Forelimb muscle (tissue), 1 donor: ENCODE results near the gene BCAS2. TPM values are rescaled to one million over a fixed set of nuclear protein-coding genes. Genes with fewer than 3 reads are reported as not detected.

Source experiments
- DNase-seq: peaks from one replicate; pipeline ENCODE4 v3.0.0-alpha.2; 2013; ENCODE audit warnings: low read depth
- polyA plus RNA-seq: library from polyadenylated mRNA; unstranded; fragments of 120-200 nt; gene quantifications from one replicate; pipeline ENCODE4 v1.2.1, GENCODE V29; 2013; ENCODE audit not compliant: insufficient read length

BCAS2 gene
- polyA plus RNA-seq, 1 donor, result 22.0 TPM

DNA sequence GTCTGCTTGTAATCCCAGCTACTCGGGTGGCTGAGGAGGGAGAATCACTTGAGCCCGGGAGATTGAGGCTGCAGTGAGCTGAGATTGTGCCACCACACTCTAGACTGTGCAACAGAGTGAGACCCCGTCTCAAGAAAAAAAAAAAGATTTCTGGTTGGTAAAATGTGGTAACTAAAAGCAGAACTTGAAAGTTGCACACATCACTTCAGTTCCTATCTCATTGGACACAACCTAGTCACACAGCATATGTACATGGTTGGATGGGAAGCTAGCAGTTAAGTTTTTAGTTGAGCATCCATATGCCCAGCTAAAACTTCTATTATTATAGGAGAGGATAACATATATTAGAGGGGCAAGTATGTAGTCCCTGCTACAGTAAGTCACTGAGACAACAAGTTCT lies 22.1 kb downstream of the BCAS2 start:
- DNase-seq, result no peak

DNA sequence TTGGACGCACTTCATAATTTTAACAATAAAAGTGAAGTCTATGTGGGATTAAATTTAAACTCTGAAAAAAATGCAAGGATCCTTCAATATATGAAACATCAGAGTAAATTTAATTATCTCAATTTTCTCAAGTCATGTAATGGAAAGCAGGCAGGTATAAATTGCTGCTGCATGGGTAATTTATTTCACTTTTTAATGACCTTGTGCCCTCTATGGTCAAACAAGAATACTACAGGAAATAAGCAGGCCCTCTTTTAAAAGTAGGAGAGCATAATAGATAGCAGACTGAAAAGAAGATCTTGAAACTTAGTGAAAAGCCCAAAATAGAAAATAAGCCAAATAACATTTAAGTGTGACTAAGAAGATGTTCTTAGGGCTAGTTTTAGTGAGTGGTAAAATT lies 22.9 kb downstream of the BCAS2 start:
- DNase-seq, result no peak

DNA sequence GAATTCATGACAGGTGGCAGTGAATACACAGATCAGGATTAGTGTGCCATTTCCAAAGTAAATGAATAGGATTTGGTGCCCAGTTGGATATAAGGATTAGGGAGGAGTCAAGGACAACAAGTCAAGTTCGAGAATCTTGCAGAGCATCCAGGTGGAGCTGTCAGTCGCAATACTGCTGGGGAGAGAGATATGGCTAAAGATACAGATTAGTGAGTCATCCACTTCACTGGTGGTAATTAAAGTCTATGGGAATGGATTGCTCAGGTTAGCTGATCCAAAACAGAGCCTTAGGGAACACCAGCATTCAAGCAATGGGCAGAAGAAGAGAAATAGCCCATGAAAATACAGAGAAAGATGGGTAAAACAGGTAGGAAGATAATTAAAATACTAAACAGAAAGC lies 26.8 kb downstream of the BCAS2 start:
- no peak for DNase-seq

DNA sequence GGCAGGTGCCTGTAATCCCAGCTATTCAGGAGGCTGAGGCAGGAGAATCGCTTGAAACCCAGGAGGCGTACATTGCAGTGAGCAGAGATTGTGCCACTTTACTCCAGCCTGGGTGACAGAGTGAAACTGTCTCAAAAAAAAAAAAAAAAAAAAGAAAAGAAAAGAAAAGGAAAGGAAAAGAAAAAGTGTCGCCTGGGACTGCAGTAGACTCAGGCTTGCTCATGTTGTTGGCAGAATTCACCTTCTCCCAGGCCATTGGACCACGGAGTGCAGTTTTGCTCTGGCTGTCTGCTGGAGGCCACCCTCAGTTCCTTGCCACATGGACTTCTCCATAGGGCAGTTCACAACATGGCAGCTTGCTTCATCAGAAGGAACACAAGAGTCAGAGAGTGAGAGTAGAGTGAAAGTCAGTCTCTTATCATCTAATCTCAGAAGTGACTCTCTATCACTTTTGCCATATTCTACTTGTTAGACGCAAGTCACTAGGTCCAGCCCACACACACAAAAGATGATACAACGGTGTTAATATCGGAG lies 29.2 kb downstream of the BCAS2 start:
- no peak for DNase-seq

DNA sequence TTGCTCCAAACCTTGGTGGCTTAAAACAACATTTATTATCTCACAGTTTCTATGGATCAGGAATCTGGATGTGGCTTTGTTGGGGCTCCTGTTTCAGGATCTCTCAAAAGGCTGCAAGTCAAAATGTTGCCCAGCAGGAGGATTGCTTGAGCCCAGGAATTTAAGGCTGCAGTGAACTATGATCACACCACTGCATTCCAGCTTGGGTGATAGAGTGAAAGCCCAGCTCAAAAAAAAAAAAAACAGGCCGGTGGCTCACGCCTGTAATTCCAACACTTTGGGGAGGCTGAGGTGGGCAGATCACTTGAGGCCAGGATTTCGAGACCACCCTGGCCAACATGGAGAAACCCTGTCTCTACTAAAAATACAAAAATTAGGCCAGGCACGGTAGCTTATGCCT lies 30.0 kb downstream of the BCAS2 start:
- no peak for DNase-seq

DNA sequence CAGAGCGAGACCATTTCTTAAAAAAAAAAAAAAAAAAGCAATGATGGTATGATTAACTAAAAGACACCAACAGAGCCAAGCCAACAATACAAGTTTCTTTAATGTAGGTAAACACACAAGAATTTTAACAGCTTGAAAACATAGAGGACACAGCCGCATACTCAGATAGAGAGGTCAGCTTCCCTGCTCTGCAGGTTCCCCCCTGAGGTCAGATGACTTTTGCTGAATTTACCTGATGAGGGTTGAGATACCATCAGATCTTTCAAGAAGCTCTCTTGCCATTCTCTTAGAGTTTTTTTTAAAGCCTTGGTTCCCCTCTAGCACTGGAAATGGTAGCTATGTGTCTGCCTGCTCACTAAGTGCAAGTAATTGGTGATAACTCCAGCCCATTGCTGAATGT lies 31.1 kb downstream of the BCAS2 start:
- no peak for DNase-seq

DNA sequence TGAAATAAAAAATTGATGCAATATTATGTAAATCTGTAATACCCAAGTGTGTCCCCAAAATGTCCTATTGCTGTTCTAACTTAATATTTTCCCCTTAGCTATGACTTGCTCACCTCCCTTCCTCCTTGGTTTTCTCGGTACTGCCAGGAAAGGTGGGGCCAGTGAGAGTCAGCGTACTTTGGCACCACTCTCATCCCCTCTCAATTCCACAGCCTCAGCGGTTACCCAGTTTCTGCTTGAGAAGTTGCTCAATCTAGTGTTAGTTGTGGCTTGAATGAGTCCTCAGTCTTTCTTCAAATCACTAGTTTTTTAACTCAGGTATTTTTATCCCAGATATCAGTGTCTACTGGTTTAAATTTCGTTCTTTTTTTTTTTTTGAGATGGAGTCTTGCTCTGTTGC lies 32.3 kb downstream of the BCAS2 start:
- no peak for DNase-seq

DNA sequence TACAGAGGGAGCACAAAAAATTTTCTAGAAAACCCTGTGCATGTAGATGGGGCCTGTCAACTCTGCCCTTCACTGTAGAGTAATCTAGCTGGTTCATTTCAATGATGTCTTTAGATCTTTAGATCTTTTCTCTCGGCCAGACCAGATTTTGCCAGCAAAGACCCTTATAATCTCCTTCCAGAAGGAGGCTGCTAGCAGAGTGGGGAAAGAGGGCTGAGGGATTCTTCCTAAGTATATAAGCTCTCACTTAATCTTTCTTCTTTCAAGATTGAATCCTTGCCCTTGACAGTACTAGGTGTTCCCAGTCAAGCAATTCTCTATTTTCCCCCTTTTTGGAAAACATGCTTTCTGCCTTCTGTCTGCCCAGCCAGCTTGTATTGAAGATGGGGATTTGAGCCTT lies 34.3 kb downstream of the BCAS2 start:
- DNase-seq, result no peak

DNA sequence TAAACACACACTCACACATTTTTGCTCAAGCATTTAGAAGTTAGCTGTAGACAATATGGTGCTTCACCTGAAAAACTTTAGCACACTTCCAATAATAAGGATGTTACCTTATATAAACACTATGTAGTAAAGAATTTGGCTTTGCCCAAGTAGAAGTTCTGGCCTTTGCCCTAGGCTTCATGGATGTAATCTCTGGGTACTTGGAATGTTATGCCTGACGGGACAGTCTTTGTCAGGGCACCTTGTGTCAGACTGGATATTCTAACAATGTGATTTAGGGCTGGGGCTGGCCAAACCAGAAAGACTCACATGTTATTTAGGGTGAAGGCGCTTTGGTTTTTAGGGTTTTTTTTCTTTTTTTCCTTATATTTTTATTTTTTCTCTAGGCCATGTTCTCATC lies 35.6 kb downstream of the BCAS2 start:
- no peak for DNase-seq

DNA sequence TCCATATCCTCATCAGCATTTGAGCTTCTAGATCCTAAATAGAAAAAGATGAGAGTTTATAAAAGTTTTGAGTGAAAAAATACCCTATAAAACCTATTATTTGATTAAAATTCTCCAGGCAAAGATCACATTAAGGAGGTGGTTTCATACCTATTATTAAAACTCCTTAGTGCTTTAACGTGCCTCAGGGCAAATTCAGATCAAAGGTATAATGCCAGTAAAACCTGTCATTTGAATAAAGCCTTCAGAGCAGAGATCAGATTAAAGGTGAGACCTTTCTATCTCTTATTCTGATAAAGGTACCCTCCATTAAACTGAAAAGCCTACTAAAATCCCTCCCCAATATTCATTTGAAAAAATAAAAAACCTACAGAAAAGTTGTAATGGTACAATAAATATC lies 36.1 kb downstream of the BCAS2 start:
- DNase-seq, result no peak

DNA sequence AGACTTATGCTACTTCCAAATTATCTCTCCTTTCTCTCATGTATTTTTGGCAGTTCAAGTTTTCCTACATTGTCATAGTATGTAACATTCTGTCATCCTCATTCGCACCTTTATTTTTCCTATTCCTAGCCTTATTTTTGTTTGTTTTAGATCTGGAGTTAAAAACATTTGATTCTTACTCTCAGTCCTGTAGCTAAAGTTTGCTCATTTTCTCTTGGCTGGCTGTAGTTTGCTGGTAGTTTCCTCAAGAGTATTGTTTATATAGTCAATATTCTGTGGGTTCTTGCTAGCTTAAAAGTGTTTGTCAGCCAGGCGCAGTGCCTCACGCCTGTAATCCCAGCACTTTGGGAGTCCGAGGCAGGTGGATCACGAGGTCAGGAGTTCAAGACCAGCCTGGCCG lies 40.6 kb downstream of the BCAS2 start:
- DNase-seq, result no peak

DNA sequence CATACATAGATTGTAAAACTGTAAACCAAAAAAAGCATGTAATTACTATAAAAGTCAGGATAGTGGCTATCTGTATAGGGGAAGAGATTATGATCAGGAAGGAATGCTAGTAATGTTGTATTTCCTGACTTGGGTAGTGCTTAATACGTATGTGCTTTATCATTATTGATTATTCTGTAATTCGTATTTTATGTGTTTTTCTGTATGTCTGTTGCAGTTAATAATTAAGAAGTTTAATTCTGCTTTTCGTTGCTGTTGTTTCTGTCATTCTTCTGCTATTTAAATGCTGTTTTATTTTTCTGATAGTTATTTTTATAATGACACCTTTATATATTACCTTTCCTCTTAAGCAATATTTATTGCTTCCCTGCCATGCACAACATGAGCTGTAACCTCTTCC lies 41.1 kb downstream of the BCAS2 start:
- DNase-seq, result no peak

DNA sequence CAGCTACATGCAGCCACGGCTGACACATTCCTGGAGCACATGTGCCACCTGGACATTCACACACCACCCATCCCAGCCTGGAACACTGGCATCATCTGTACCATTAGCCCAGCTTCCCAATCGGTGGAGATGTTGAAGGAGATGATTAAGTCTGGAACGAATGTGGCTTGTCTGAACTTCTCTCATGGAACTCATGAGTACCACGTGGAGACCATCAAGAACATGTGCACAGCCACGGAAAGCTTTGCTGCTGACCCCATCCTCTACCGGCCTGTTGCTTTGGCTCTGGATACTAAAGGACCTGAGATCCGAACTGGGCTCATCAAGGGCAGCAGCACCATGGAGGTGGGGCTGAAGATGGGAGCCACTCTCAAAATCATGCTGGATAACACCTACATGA lies 45.4 kb downstream of the BCAS2 start:
- no peak for DNase-seq

DNA sequence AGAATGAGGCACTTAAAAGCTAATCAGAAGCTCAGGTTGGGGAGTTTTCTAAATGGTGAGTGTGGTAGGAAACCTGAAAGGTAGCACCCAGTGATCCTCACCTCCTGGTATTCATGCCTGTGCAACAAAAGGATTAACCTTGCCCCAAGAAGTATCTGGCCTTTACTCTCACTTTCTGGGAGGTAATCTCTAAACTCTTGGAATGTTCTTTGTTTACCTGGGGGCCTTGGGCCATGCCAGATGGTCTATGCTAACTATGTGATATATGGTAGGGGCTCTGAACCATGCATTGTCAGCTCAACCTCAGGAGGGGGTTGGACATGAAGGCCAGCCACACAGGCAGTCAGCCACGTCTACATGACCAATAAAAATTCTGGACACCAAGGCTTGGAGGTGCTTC lies 46.0 kb downstream of the BCAS2 start:
- DNase-seq, result no peak

DNA sequence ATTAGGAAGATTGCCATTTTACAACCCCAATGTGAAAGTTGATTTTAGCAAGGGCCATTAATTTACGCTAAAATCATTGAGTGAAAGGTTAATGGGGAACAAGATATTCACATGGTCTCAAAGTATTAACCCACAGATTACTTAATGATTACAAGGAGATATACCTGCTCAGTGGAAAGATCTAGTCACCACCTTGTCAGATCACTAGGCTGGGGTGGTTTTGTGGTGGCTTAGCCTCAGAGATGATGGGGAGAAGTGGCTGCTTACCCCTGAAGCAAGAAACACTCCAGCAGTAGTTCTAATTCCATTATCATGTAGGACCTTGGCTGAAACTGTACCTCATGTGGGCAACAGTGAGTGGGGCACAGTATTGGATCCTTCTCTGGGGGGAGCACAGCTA lies 50.3 kb downstream of the BCAS2 start:
- no peak for DNase-seq

DNA sequence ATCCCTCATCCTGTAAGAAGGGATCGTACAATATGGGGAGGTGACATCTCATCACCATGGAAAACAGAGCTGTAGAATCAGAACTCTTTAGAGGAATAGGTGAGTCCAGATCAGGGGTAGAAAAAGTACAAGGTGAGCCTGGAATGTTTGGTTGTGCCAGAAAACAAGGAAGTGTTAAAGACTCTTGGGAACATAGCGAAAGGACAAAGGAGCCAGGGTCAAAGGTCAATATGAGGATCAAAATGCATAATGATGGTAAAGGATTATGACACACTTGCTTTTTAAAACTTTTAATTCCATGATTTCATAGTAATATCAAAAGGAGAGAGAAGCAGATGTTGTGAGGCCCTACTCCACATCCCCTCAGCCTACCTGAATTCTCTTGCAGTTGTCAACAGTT lies 51.2 kb downstream of the BCAS2 start:
- no peak for DNase-seq

DNA sequence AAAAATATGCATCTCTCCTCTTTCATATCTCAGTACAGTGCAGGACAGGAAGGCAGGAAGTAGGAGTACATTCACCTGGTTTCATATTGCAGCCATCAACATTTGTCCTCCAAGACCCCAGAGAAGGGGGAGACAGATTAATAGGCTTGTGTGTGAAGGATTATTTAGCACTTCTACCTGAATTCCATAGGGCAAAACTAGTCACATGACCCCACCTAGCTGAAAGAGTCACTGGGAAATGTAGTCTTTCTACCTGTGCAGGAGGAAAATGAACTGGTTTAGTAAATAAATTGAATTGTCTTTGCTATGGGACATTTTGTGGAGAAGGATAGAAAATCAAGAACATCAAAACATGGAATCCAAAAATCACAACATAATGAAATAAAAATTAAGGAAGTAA lies 56.5 kb downstream of the BCAS2 start:
- DNase-seq, result no peak

DNA sequence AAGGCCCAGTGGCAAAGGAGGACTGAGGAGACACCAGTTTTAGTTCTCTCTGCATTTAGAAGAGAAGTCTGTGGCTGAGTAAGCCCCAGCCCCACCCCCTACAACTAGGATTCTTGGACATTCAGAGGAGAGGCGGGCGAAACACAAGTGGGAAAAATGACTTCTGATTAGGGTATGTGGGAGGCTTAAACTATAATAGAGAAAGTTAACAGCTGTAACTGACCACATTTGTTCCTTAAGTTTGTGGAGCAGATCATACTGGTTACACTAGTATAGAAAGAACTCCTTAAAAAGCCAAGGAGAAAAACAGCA lies 59.2 kb downstream of the BCAS2 start:
- no peak for DNase-seq

DNA sequence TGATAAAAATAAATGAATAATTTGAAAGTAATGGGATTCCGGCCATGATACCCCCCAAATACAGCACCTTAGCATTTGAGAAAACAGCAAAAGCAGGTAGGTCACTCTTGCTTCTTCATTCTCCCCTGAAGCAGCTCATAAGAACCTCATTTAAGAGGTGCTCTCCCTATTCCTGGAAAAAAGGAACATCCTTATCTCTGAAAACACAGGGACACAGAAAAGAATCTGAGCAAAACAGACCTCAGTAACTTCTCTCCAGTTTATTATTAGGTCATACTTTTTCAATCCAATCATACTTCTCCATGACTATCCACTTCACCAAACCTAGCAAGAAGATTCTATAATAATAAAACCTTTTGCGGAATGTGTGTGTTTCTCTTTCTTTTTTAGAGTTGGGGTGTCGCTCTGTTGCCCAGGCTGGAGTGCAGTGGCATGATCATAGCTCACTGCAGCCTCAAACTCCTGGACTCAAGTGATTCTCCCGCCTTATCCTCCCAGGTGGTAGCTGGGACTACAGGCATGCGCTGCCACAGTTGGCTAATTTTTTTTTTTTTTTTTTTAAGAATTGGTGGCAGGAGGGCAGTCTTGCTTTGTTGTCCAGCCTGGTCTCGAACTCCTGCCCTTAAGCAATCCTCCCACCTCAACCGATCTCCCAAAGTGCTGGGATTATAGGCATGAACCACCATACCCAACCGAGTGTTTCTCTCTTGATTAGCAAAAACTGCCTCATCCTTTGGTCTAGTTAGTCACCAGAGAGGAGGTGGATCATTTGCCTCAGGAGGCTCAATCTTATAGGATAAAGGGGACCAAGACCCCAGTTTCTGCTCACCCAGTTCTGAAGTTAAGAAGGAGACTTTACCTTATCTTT lies 59.8 kb downstream of the BCAS2 start:
- no peak for DNase-seq

Other genes starting within 250 kb of the BCAS2 start
- gene TRIM33, start 70.4 kb downstream of the BCAS2 start, polyA plus RNA-seq, result 25.7 TPM
- 10.1 TPM for gene DENND2C, start 88.4 kb upstream of the BCAS2 start, polyA plus RNA-seq
- gene AMPD1, start 113.9 kb upstream of the BCAS2 start, polyA plus RNA-seq, result 122 TPM
- gene NRAS, start 135.2 kb upstream of the BCAS2 start, polyA plus RNA-seq, result 51.4 TPM
- gene CSDE1, start 176.4 kb upstream of the BCAS2 start, polyA plus RNA-seq, result 465 TPM
- 28.2 TPM for gene SIKE1, start 199.1 kb upstream of the BCAS2 start, polyA plus RNA-seq